A673 (cell line): ENCODE measurements around the gene SGSM2. TPM values are rescaled to one million over a fixed set of nuclear protein-coding genes. Genes with fewer than 3 reads are reported as not detected.

Experiments
- BruUV-seq: library from RNA; stranded (reverse); fragments of 400-500 nt; replicated peaks from 2 replicates; lab custom pipeline; 2021; lab: Mats Ljungman, UMichigan
- CTCF ChIA-PET: fragments of 300-600 bp; sonication (Branson Sonifier 250); formaldehyde crosslinking; loops from one replicate; lab custom pipeline; 2022; ENCODE audit warnings: antibody characterized with exemption; lab: Charles Lee
- POLR2A ChIA-PET: fragments of 300-600 bp; sonication (Branson Sonifier 250); formaldehyde crosslinking; loops from one replicate; lab custom pipeline; 2022; ENCODE audit warnings: antibody characterized with exemption; ENCODE audit not compliant: low non-redundant PET; lab: Charles Lee
- DNase-seq: peaks from one replicate; pipeline ENCODE4 v3.0.0-alpha.2; 2015; ENCODE audit warnings: low spot score
- H3K27ac ChIP-seq: fragments of 200-600 bp; sonication (generic); 2 replicates; pipeline ENCODE4 v1.5.1; 2016; ENCODE audit warnings: mixed run types, low read depth, mild to moderate bottlenecking, mixed read lengths, antibody characterized with exemption, low read length; ENCODE audit not compliant: poor library complexity, severe bottlenecking
- H3K27me3 ChIP-seq: fragments of 200-600 bp; sonication (generic); replicated peaks from 2 replicates; pipeline ENCODE4 v1.6.1; 2017; ENCODE audit warnings: mixed run types, low read depth, mild to moderate bottlenecking, mixed read lengths, antibody characterized with exemption, low read length; ENCODE audit not compliant: insufficient read depth, poor library complexity
- H3K36me3 ChIP-seq: fragments of 200-600 bp; sonication (generic); 2 replicates; pipeline ENCODE4 v1.6.1; 2016; ENCODE audit warnings: mixed run types, mild to moderate bottlenecking, mixed read lengths, antibody characterized with exemption, low read length; ENCODE audit not compliant: insufficient read depth, poor library complexity, severe bottlenecking
- H3K4me1 ChIP-seq: fragments of 200-600 bp; sonication (generic); 2 replicates; pipeline ENCODE4 v1.6.1; 2017; ENCODE audit warnings: mixed run types, mild to moderate bottlenecking, mixed read lengths, antibody characterized with exemption, low read length; ENCODE audit not compliant: insufficient read depth, poor library complexity, severe bottlenecking
- H3K4me3 ChIP-seq: fragments of 200-600 bp; sonication (generic); 2 replicates; pipeline ENCODE4 v1.5.1; 2016; ENCODE audit warnings: low read depth, mixed run types, mild to moderate bottlenecking, mixed read lengths, low read length; ENCODE audit not compliant: poor library complexity, severe bottlenecking
- H3K9me3 ChIP-seq: fragments of 200-600 bp; sonication (generic); 2 replicates; pipeline ENCODE4 v1.6.1; 2016; ENCODE audit warnings: mixed run types, low read depth, mild to moderate bottlenecking, mixed read lengths, antibody characterized with exemption, low read length; ENCODE audit not compliant: poor library complexity, severe bottlenecking
- EZH2 ChIP-seq: fragments of 200-600 bp; sonication (generic); IDR thresholded peaks from 2 replicates; pipeline ENCODE4 v1.6.1; 2017; ENCODE audit warnings: borderline replicate concordance, low read depth, mild to moderate bottlenecking, mixed read lengths, antibody characterized with exemption, low read length; ENCODE audit not compliant: poor library complexity, severe bottlenecking
- intact Hi-C: fragments of 100-400 bp; cut with micrococcal nuclease; formaldehyde crosslinking; loops from one replicate; pipeline ENCODE4 v1.10.0; 2022; ENCODE audit not compliant: unreplicated experiment
- total RNA-seq: library from RNA; stranded (reverse); gene quantifications from 2 replicates; pipeline ENCODE4 v1.2.3, GENCODE V29; 2021
- TF ChIP-seq, protein P1 (sequence below): fragments of 300-800, 200-600 bp; sonication (generic); conservative IDR thresholded peaks from 2 replicates; pipeline ENCODE4 v1.5.1; 2017; ENCODE audit warnings: low read depth, mild to moderate bottlenecking, antibody characterized with exemption, low read length, moderate library complexity, mixed read lengths

The SGSM2 gene
- total RNA-seq, 1 experiment from 2014 or later, result 81.2 TPM

DNA sequence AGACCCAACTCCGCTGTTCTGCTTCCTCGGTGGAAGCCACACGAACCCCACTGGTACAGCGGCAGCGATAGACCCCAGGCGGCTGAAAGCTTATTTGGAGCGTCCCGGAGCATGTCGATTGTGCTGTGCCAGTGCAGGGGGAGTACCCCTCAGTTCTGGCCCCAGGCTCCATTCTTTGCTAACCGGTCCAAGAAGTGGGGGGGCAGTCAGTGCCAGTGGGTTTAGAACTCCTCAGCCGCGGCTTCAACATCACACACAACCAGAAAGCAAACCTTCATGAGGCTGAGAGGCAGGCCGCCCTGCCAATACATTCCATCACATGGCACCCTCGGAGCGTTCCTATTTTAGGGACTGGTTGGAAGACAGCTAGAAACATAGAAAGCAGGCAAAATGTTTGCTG lies 65.2 kb downstream of the SGSM2 start:
- H3K27me3 ChIP-seq, result no peaks in the 10 kb centered on the region
- H3K27ac ChIP-seq, result peak overlapping the region; percentile 75
- no peaks in the 10 kb centered on the region for H3K9me3 ChIP-seq
- intact Hi-C loops, result no loop called here
- peak overlapping the region; percentile 36 for H3K4me3 ChIP-seq
- no TSS peak for BruUV-seq
- no peaks in the 10 kb centered on the region for H3K36me3 ChIP-seq
- POLR2A ChIA-PET, result interaction anchor here (0.6 kb wide), 1 partner anchor 352 kb away, joined by 3 read pairs; no protein-coding TSS in a partner anchor
- CTCF ChIA-PET, result interaction anchor here (1.6 to 1.7 kb wide), 2 partner anchors 14 to 21 kb away, joined by 6 to 8 read pairs; no protein-coding TSS in a partner anchor
- no peak for DNase-seq
- TF ChIP-seq, protein P1, sequence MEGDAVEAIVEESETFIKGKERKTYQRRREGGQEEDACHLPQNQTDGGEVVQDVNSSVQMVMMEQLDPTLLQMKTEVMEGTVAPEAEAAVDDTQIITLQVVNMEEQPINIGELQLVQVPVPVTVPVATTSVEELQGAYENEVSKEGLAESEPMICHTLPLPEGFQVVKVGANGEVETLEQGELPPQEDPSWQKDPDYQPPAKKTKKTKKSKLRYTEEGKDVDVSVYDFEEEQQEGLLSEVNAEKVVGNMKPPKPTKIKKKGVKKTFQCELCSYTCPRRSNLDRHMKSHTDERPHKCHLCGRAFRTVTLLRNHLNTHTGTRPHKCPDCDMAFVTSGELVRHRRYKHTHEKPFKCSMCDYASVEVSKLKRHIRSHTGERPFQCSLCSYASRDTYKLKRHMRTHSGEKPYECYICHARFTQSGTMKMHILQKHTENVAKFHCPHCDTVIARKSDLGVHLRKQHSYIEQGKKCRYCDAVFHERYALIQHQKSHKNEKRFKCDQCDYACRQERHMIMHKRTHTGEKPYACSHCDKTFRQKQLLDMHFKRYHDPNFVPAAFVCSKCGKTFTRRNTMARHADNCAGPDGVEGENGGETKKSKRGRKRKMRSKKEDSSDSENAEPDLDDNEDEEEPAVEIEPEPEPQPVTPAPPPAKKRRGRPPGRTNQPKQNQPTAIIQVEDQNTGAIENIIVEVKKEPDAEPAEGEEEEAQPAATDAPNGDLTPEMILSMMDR, result no peak
- no peak for TF ChIP-seq EZH2
- H3K4me1 ChIP-seq, result peaks cover 70% of the 10 kb centered on the region

DNA sequence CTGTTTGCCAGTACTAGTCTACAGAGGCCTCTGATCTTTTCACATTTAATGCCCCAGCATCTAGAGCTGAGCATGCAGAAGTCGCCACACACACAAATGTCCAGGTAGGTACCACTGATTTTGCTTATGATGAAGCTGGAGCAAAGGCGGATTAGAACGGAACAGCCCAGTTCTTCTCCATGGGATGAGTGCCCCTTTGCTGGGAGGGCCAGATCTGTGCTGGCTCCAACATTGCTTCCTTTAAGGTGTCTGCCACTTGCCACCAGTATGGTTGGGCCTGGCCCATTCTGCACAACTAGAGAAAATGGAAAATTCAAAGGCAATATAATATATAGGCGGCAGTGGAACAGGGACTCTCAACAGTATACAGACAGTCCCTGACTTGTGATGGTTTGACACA lies 65.7 kb downstream of the SGSM2 start:
- POLR2A ChIA-PET, result no interaction called here
- no TSS peak for BruUV-seq
- intact Hi-C loops, result no loop called here

DNA sequence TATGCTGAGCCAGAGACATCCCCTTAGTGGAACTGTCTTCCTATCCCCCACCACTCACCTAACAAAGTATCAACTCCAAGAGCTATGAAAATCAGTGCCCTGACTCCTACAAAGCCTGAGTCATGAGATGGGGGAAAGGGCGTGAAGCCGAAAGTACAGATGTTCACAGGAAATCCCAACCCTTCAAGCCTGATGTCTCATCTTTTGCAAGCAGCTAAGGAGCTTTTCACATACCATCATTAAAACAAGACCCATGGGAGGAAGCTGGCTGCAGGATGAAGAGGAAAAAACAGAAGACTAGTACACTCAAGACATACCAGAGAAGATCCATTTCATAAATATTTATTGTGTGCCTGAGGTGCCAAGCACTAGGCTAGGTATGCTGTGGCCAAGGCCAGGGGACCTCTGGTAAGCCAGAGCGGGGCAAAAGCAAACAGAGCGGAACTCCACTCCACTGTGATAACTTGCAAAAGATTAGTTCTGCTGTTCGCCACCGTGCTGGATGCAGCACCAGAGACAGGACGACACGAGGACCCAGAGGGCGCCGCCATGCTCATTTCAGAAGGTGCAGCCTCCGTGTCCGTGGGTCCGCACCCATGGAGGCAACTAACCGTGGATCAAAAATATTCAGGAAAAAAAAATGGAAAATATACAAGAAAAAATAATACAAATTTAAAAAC lies 68.1 kb downstream of the SGSM2 start:
- no peaks in the 10 kb centered on the region for H3K36me3 ChIP-seq
- POLR2A ChIA-PET, result no interaction called here
- intact Hi-C loops, result no loop called here
- no peaks in the 10 kb centered on the region for H3K9me3 ChIP-seq
- no peak overlapping the region for H3K4me3 ChIP-seq
- H3K27me3 ChIP-seq, result no peaks in the 10 kb centered on the region
- no TSS peak for BruUV-seq
- peak overlapping the region; percentile 75 for H3K27ac ChIP-seq
- DNase-seq, result peak; percentile 92
- CTCF ChIA-PET, result interaction anchor here (1.6 kb wide), 1 partner anchor 11 kb away, joined by 8 read pairs; no protein-coding TSS in a partner anchor
- peaks cover 52% of the 10 kb centered on the region for H3K4me1 ChIP-seq
- no peak for TF ChIP-seq EZH2
- TF ChIP-seq, protein P1, result no peak

More for the DNA sequence above, 65.7 kb downstream of the SGSM2 start:
- CTCF ChIA-PET, result no interaction called here
- H3K27me3 ChIP-seq, result no peaks in the 10 kb centered on the region
- H3K36me3 ChIP-seq, result no peaks in the 10 kb centered on the region
- peak overlapping the region; percentile 75 for H3K27ac ChIP-seq
- H3K9me3 ChIP-seq, result no peaks in the 10 kb centered on the region
- TF ChIP-seq EZH2, result no peak
- TF ChIP-seq, protein P1, result no peak
- no peak for DNase-seq
- H3K4me1 ChIP-seq, result peaks cover 65% of the 10 kb centered on the region
- H3K4me3 ChIP-seq, result no peak overlapping the region
